Activated CD4-positive, alpha-beta T cell treated with anti-CD3 and anti-CD28 coated beads, Interleukin-10, Interleukin-2, amounts not matched to agents 100 ng/mL and 50 ng/mL, durations not matched to agents 16 hours and 8 hours (primary cell): ENCODE measurements around the gene ODC1.
A peak's percentile ranks its signal among the peaks of the same experiment; 100 is the strongest.
"Not testable (repeated sequence)": the region's sequence is repeated elsewhere in the genome, so short reads cannot be mapped to it uniquely, and the experiment has no call there.

Experiments
- DNase-seq: peaks from one replicate; pipeline ENCODE4 v3.0.0-alpha.2; 2020

The ODC1 gene

DNA sequence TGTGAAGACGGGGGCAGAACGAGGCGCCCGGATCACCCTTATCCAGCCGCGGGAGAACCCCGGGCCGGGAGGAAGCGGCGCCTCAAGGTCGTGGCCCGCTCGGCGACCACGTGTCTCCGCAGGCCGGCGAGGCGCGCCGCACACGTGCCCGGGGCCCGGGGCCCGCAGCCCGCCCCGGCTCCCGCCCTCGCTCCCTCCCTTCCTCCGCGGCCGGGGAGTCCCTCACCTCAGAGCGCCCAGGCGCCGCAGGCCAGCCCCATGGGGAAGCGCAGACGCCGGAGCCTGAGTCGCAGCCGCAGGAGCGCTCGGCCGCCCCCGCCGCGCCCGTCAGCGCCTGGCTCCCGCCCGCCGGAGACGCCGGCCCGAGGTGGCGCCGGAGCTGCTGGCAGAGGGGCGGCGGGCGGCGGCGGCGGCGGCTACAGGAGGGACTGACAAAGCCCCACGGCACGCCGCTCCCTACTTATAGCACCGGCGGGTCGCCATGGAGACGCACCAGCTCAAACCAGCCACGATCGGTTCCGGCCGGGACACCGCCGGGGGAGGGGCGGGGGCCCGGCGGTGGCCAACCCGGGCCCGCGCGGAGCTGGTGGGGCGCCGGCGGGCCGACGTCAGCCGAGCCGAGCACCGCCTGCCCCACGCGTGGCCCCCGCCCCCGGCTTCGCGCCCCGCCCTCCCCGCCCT, at the start of gene ODC1:
Gene ODC1, minus strand, starts transcription at position 433 of the 681 bp plus-strand sequence. CDS start 3,295 bp downstream, outside the sequence.
- peak; percentile 99 for DNase-seq

DNA sequence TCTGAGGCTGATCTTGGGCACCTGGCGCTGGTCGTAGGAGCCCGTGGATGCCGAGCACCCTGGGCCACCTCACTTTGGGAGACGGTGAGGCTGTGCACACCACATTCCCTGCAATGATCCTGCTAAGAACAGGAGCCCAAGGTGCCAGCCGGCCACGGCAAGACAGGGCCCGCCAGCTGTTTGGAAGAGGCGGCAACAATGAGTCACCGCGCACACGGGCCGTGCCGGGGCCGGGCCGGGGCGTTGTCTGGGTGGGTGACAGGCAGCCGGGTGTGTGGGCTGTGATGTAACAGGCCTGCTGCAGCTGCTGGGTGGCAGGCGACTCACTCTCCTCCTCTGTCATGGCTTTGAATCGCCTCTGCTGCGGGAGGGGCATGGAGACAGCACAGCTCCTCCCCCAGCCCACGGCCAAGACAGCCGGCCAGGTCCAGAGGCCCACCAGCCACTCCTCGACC, 49.7 kb upstream of the ODC1 start:
- peak; percentile 57 for DNase-seq

DNA sequence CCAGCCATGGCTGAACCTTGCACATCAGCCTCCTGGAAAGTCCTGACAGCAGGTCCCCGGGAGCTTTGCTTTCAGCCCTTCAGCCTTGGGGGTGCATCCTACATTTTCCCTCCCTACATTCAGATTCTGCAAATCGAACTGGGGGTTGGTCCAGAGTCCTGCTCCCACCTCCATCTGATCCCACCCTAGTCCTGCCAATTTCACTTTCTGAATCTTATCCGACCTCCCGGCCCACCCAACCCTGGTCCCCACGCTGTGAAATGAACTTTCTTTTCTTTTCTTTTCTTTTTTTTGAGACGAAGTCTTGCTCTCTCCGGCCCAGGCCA, 47.8 kb upstream of the ODC1 start:
- DNase-seq, result no peak

DNA sequence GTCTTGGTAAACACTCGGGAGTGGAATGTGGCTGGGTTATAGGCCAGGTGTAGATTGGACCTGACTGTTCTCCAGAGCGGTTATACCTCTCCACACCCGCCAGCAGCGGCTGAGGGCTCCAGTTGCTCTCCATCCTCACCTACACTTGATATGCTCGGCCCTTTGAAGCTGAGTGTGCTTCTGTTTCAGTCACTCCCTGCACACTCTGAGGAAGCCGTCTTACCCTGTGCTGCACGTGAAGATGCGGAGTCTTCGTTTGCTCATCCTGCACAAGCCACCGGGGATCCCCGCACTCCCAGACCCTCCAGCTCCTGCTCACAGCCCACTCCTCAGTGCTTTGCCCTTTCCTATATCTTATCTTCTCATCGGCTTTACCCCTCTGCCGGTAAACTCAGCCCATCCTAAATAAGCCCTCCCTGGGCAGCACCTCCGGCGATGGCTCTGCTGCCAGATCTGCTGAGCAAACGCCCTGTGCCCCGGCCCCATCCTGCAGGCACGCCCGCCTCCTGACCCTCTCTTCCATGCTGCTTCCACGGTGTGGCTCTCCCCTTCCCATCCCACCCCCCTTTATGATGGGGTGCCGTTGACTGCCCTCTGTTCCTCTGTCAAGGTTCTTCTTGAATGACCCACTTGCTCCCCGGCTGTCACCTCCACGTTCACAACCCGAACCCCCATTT, 47.3 kb upstream of the ODC1 start:
- DNase-seq, result no peak

DNA sequence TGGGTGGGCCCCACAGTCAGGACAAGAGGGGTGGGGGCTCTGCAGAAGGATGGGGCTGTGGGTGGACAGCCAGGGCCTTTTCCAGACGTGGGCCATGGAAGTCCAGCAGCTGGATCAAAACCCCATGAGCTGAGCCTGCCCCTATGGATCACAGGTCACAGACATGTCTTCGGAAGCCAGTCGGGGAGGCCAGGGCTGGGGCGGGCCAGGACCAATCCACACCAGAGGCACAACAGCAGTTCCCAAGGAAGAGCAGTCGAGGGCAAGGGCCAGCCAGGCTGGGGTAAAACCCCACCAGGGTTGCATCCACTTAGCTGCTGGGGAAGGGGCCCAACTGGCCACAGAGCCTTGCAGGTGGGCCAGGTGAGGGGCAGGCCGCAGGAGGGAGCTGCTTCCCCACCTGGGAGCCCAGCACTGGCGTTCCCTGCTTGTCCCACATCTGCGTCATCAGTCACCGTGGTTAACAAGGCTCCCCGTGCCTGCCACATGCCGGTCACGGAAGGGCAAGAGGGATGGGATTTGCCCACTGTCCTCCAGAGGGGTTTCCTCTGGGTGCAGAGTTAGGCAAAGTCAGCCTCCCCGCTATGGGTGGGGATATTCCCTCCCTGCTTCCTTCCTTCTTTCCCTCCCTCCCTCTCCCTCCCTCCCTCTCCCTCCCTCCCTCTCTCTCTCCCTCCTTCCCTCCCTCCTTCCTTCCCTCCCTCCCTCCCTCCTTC, 46.4 kb upstream of the ODC1 start:
- no peak for DNase-seq

DNA sequence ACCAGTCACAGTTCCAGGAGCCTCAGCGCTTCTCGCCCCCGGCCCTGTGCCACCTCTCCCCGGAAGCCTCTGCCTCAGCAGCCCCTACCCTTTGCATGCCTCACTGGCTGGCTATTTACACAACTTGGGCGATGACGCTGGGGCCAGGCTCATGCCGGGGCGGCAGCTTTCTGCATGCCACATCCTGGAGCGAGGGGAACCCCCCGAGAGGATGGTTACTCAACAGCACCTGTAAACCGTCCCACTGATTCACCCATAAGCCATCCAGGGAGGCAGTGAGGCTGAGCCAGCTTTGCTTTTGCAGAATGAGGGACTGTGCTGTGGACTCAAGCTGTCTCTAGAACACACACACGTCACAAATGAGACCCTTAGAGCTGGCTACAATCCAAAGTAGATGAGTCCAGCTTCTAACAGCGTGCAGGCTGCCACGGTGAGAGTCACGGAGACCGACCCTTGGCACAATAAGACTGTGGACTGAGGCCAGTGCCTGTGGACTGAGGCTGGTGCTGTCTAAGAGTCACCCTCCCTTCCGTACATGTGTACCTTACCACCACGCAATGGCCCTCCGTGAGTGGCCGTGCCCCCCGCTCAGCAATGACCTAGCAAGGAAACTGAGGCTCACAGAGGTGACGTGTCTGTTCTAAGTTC, 45.6 kb upstream of the ODC1 start:
- DNase-seq, result peak; percentile 89

DNA sequence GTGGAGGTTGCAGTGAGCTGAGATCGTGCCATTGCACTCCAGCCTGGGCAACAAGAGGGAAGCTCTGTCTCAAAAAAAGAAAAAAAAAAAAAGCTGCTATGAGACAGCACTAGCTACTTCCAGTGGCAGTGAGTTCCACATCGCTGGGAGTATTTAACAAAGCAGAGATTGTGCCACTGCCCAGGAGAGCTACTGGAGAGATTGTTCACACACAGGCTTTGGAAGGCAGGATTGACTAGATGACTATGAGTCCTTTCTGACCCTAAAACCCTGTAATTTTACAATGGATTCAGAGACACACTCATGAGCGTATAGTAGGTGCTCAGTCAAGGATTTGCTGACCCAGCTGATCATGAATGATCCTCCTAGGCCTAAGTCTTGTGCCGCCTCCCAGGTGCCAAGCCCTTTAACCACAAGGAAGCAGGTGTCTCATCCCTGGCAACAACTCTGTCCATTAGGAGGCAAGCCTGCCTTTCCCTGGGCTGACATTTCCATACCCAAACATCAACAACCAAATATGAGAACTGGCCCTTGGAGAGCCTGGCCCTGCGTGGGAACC, 45.0 kb upstream of the ODC1 start:
- no peak for DNase-seq

DNA sequence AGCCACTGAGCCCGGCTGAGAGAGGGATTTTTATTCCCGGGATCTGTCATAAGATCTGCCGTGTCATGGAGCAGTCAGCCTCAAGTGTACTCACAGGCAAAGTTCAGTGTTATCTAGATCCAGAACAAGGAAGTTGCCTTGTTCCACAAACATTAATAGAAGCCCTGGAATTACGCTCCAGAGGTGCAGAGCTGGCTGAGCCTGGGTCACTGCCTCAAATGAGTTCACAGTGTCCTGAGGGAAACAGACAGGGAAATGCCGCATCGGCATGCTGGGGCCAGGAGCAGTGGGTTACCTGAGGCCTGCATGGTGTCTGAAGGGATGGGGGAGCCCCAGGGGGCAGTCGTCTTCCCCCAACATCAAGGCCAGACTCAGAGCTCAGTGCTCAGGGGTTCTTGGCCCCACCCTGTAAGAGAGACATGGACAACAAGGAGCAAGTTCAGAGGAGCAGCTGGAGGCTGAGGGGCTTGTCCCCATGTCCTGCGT, 42.7 kb upstream of the ODC1 start:
- DNase-seq, result no peak

DNA sequence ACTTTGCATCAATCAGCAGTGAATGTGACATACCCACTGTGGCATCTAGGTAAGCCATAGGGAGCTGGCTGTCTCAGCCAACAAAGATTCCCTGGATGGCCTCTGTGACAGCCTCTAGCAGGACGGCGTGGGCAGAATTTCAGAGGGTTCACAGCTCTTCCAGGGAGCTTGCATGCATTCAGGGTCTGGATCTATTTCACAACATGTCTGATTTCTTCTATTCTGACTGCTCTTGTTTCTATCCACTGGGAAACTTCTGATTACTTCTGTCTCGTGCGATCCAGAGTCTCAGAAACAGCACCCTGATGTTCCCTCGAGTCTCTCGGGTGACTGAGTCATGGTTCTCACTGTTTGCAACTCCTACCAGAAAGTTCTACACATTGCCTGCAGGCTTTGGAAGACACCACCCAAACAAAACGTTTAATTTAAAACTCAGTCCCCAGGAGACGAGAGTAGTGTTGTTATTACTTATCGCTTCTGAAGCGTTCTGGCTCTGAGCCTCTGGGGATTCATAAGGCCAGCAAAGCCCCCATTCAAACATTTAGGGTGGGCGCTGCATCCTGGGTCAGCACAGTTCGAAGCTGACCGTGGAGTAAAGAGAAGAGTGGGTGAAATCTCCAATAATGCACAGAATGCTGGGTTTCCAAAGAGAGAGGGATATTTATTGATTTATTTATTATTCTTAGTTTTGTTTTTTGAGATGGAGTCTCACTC, 41.9 kb upstream of the ODC1 start:
- no peak for DNase-seq

DNA sequence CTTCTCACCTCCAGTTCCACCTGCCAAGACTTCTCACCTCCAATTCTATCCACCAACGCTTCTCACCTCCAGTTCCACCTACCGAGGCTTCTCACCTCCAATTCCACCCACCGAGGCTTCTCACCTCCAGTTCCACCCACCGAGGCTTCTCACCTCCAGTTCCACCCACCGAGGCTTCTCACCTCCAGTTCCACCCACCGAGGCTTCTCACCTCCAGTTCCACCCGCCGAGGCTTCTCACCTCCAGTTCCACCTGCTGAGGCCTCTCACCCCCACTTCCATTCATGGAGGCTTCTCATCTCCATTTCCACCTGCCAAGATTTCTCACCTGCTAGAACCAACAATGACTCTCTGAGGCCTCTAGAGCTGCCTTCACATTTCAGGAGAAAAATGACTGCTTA, 40.0 kb upstream of the ODC1 start:
- DNase-seq, result not testable (repeated sequence)

DNA sequence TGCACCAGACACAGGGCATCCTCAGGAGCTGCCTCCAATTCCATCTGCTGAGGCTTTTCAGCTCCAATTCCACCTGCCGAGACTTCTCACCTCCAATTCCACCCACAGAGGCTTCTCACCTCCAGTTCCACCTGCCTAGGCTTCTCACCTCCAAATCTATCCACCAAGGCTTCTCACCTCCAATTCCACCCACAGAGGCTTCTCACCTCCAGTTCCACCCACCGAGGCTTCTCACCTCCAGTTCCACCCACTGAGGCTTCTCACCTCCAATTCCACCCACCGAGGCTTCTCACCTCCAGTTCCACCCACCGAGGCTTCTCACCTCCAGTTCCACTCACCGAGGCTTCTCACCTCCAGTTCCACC, 39.6 kb upstream of the ODC1 start:
- DNase-seq, result not testable (repeated sequence)

DNA sequence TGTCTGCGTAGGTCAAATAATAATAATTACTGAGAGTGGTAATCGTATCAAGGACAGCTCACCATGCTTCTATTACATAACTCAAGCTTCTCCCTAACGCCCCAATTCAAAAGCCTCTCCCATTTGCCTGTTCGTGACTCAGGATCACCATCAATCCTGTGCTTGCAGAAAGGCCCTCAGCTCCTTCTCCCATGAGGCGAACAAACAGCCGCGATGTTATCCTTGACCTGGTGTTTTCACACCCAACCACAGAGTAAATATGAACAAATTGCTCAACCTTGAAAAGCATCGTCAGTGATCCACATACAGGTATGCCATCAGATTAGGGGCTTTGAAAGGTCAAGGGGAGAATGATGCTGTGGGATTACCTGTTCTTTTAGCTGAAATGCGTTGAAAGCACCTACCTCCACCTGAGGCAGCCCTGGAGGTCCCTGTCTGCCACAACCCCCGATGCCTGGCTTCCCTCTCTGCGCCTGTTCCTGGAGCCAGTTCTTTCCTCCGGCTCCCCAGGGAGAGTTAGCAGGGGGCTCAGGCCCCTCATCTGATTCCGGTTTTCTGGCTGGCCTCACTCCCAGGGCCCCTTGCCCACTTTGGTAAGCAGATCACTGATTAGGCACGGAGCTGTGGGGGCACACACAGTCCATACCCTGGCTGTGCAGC, 39.1 kb upstream of the ODC1 start:
- no peak for DNase-seq

DNA sequence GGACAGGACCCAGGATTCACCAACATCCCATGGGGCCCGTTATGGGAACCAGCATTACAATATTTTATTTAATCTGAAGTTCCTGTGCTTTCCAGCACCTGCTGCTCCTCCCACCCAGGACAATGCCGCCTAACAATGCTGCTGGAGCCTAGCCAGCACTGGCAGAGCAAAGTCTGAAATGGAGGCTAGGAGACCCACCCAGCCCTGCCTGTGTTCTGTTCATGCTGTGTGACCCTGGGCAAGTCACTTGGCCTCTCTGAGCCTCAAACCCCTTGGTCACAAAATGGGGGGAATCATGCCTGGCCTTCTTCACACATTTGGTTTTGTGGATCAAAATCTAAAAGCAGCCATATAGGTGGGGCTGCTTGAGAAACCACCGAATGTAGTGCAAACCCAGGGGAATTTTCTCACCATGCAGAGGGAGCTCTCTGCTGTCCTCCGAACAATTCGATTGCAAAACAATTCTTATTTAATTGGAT, 38.5 kb upstream of the ODC1 start:
- DNase-seq, result no peak

DNA sequence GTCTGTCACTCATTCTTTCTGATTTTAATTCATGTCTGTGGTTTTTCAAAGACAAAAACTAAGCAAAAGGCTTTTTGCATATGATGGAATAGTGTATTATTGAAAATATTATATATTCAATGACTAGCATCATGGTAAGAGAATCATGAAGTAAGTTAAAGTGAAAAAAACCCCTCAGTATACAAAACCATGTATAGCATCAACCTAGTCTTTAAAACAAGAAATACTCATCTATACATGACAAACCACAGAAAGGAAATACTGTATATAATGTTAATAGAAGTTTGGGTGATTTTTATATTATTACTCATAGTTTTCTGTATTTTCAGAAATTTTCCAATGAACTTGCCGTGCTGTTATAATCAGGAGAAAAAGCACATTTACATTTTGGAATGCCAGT, 38.0 kb upstream of the ODC1 start:
- DNase-seq, result no peak

DNA sequence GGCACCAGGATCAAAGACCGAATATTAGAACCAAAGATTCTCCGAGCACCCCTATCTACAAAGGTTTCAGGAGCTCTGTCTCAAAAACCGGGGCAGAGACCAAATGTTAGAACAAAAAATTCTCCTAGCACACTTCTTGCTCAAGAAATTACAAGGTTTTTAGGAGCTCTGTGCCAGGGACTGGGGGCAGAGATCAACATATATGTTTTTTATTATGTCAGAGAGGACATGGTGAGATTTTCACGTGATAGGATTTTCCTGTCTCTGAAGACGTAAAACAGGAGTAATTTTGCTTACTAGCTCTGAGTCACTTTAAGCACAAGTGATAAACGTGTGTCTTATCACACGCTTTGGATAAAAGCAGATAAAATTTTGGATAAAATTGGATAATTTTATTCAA, 34.8 kb upstream of the ODC1 start:
- DNase-seq, result no peak

DNA sequence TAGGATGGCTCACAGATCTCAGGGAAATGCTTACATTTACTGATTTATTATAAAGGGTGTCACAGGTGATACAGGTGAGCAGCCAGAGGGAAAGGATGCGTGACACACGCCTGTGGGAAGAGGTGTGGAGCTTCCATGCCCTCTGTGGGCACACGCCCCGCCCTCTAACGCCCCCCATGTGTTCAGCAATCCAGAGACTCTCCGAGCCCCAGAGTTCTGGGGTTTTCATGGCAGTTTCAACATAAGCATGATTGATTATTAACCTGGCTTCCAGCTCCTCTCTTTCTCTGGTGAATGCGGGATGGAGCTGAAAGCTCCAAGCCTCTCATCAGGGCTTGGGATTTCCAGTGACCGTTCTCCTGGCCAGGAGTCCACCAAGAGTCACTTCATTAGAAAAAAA, 34.3 kb upstream of the ODC1 start:
- no peak for DNase-seq

DNA sequence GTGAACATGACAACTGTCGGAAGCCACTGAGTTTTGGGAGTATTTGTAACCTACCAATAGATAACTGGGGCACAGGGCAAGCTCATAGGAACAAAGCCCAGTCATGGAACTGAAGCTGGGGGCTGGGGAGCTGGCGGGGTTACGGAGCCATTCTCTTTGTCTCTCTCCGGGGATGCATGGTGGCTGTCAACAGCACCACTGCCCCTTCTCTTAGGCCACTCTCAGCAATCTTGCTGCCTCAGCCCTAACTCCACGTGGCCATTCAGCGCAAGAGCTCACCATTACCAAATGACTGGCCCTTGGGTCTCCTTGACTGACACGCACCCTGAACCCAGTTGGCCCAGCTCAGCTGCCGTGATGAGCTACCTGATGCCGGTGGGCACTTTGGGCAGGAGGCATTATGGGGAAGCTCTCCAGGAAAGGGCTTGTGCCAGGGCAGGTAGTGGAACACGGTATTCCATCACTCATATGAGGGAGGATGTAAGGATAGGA, 33.6 kb upstream of the ODC1 start:
- DNase-seq, result no peak

DNA sequence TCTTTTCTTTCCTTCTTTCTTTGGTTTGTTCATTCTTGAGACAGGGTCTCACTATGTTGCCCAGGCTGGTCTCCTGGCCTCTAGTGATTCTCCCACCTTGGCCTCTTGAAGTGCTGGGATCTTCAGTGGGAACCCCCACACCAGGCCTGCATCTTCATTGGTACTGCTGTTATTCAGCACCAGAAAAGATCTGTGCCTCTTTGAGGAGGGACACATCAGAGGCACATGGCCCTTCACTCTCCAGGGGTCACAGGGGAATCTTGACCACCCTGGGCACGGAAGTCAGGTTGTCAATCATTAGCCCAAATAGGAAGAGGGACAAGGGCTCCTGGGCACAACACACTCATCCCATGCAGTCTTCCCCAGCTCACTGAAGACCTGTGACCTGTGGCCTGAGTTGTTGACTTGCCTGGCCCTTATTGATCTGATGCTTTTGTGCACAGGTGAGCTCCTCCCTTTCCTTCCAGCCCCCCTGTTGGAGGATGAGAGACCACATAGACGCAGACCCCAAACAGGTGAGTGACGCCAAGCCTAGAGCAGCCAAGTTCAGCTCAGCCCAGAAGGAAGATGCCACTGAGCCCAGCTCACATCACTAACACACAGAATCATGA, 33.0 kb upstream of the ODC1 start:
- no peak for DNase-seq

DNA sequence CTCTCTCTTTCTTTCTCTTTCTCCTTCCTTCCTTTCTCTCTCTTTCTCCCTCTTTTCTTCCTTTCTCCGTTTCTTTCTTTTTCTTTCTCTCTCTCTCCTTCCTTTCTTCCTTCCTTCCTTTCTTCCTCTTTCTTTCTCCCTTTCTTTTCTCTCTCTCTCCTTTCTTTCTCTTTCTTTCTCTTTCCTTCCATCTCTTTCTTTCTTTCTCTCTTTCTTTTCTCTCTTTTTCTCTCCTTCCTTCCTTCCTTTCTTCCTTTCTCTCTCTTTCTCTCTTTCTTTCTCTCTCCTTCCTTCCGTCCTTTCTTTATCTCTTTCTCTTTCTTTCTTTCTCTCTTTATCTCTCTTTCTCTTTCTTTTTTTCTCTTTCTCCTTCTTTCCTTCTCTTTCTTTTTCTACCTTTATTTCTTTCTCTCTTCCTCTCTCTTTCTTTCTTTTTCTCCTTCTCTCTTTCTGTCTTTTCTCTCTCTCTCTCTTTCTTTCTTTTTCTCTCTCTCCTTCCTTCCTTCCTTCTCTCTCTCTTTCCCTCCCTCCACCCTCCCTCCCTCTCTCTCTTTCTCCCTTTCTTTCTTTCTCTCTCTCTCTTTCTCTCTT, 32.3 kb upstream of the ODC1 start:
- no peak for DNase-seq

DNA sequence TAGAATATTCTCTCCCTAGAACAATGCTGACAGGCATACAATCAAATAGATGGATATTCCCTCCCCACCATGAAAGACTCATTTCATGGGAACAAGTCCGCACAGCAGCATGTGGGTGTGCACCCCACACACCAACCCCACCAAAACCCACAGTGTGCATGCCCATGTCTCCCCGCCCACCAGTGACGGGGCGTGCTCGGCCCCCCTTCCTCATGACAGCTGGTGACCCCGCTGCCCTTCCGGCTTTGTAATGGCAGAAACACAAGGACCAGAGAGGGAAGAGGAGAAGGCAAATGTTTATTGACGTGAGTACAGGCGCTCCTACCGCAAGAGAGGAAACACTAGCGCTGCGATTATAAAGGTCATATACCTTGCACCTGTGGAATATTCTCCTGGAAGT, 30.8 kb upstream of the ODC1 start:
- no peak for DNase-seq

DNA sequence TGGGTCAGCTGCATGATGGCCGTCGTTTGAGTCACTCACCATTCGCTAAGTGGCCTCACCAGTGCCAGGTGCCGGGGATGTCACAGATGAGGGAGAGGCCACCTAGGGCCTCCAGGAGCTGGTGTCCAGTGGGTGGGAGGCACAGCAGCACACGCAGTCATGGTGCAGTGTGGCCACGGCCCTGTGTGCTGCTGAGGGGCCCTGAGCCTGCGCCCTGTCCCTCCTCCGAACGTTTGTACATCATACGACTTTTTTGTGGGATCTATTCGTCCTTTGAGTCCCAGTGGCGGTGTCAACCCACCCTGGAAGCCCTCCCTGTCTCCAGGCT, 30.1 kb upstream of the ODC1 start:
- DNase-seq, result no peak
